Neural progenitor cell (in vitro differentiated cells): ENCODE data around the gene ANGPTL2.

ENCODE experiments used
- CTCF ChIP-seq: fragments of 200-600 bp; sonication (generic); IDR thresholded peaks from 2 replicates; pipeline ENCODE4 v1.5.1; 2017; ENCODE audit warnings: antibody characterized with exemption, mild to moderate bottlenecking
- EZH2 ChIP-seq: fragments of 200-600 bp; sonication (generic); IDR thresholded peaks from 2 replicates; pipeline ENCODE4 v1.6.1; 2017; ENCODE audit warnings: antibody characterized with exemption, mild to moderate bottlenecking, moderate library complexity
- EZH2phosphoT487 ChIP-seq: fragments of 200-600 bp; sonication (generic); IDR thresholded peaks from 2 replicates; pipeline ENCODE4 v1.6.1; 2017; ENCODE audit warnings: antibody characterized with exemption

GRCh38 chr9:127050591-127051001 lies 71.8 kb downstream of the ANGPTL2 start:
- TF ChIP-seq CTCF = no peak
- no peak for TF ChIP-seq EZH2
- no peak for TF ChIP-seq EZH2phosphoT487
